GM23338 (cell line): ENCODE measurements around the gene GABRA1. TPM values are rescaled to one million over a fixed set of nuclear protein-coding genes. Genes with fewer than 3 reads are reported as not detected.

Source experiments
- ATAC-seq: fragments of 200-7000 bp; cut with Tn5 transposase; 3 replicates; pipeline ENCODE4 v1.9.1; 2020
- DNase-seq: peaks from one replicate; pipeline ENCODE4 v3.0.0-alpha.2; 2015; ENCODE audit warnings: low spot score
- H2AFZ ChIP-seq: fragments of 200-600 bp; sonication (generic); 2 replicates; pipeline ENCODE4 v1.8.0; 2016; ENCODE audit warnings: antibody characterized with exemption, mild to moderate bottlenecking, moderate library complexity
- H3F3A ChIP-seq: fragments of 200-600 bp; sonication (generic); replicated peaks from 2 replicates; pipeline ENCODE4 v1.8.0; 2017; ENCODE audit warnings: antibody characterized with exemption, mixed run types, low read depth
- H3K27ac ChIP-seq: fragments of 200-600 bp; sonication (generic); 2 replicates; pipeline ENCODE4 v1.6.1; 2016; ENCODE audit warnings: low read depth
- H3K27me3 ChIP-seq: fragments of 200-600 bp; sonication (generic); 2 replicates; pipeline ENCODE4 v1.8.0; 2016; ENCODE audit warnings: mild to moderate bottlenecking, mixed run types, moderate library complexity; ENCODE audit not compliant: insufficient read depth
- H3K36me3 ChIP-seq: fragments of 200-600 bp; sonication (generic); 2 replicates; pipeline ENCODE4 v1.8.0; 2016; ENCODE audit warnings: mild to moderate bottlenecking; ENCODE audit not compliant: insufficient read depth
- H3K4me1 ChIP-seq: fragments of 200-600 bp; sonication (generic); 2 replicates; pipeline ENCODE4 v1.8.0; 2016; ENCODE audit warnings: mild to moderate bottlenecking, moderate library complexity; ENCODE audit not compliant: insufficient read depth
- H3K4me2 ChIP-seq: fragments of 200-600 bp; sonication (generic); 2 replicates; pipeline ENCODE4 v1.7.1; 2017; ENCODE audit warnings: mixed run types
- H3K4me3 ChIP-seq: fragments of 200-600 bp; sonication (generic); 2 replicates; pipeline ENCODE4 v1.6.1; 2016; ENCODE audit warnings: mixed run types
- H3K79me2 ChIP-seq: fragments of 200-600 bp; sonication (generic); replicated peaks from 2 replicates; pipeline ENCODE4 v1.8.0; 2017; ENCODE audit warnings: mild to moderate bottlenecking; ENCODE audit not compliant: insufficient read depth
- H3K9me2 ChIP-seq: fragments of 200-600 bp; sonication (generic); 2 replicates; pipeline ENCODE4 v1.8.0; 2017; ENCODE audit not compliant: insufficient read depth
- H4K20me1 ChIP-seq: fragments of 200-600 bp; sonication (generic); replicated peaks from 2 replicates; pipeline ENCODE4 v1.8.0; 2017; ENCODE audit warnings: mild to moderate bottlenecking; ENCODE audit not compliant: insufficient read depth
- H3K27ac Mint-ChIP-seq: 2 replicates; pipeline ENCODE4 v1.8.0; 2020; ENCODE audit warnings: inconsistent platforms, mild to moderate bottlenecking, moderate library complexity, mixed read lengths
- H3K27me3 Mint-ChIP-seq: 3 replicates; pipeline ENCODE4 v1.8.0; 2022; ENCODE audit warnings: low read depth, mild to moderate bottlenecking, moderate library complexity, mixed read lengths, inconsistent platforms; ENCODE audit not compliant: insufficient read depth, poor library complexity
- H3K36me3 Mint-ChIP-seq: 3 replicates; pipeline ENCODE4 v1.8.0; 2021; ENCODE audit warnings: low read depth, mild to moderate bottlenecking, inconsistent platforms, moderate library complexity, mixed read lengths
- H3K4me1 Mint-ChIP-seq: 3 replicates; pipeline ENCODE4 v1.8.0; 2020; ENCODE audit warnings: mild to moderate bottlenecking, inconsistent platforms, mixed read lengths
- H3K4me3 Mint-ChIP-seq: 3 replicates; pipeline ENCODE4 v1.8.0; 2021; ENCODE audit warnings: moderate library complexity, mild to moderate bottlenecking, inconsistent platforms, mixed read lengths
- H3K9me3 Mint-ChIP-seq: 3 replicates; pipeline ENCODE4 v1.8.0; 2020; ENCODE audit warnings: moderate library complexity, mild to moderate bottlenecking, inconsistent platforms, mixed read lengths
- CREB1 ChIP-seq: fragments of 250-450 bp; sonication (Bioruptor Pico); IDR thresholded peaks from 2 replicates; pipeline ENCODE4 v1.5.0; 2020; ENCODE audit warnings: low read depth, mild to moderate bottlenecking, moderate library complexity
- EZH2 ChIP-seq: fragments of 200-600 bp; sonication (generic); IDR thresholded peaks from one replicate; pipeline ENCODE4 v1.8.0; 2017; ENCODE audit warnings: antibody characterized with exemption, mild to moderate bottlenecking, low read depth; ENCODE audit not compliant: unreplicated experiment
- EZH2phosphoT487 ChIP-seq: fragments of 200-600 bp; sonication (generic); IDR thresholded peaks from one replicate; pipeline ENCODE4 v1.8.1; 2018; ENCODE audit warnings: antibody characterized with exemption; ENCODE audit not compliant: unreplicated experiment
- JUNB ChIP-seq: IDR thresholded peaks from one replicate; pipeline ENCODE4 v1.6.1; 2016; ENCODE audit warnings: antibody characterized with exemption; ENCODE audit not compliant: unreplicated experiment
- NANOG ChIP-seq: IDR thresholded peaks from 2 replicates; pipeline ENCODE4 v1.6.1; 2016; ENCODE audit warnings: antibody characterized with exemption, borderline replicate concordance
- POLR2AphosphoS5 ChIP-seq: IDR thresholded peaks from 2 replicates; pipeline ENCODE4 v1.6.1; 2016; ENCODE audit warnings: antibody characterized with exemption, low read depth
- STAT1 ChIP-seq: IDR thresholded peaks from one replicate; pipeline ENCODE4 v1.6.1; 2016; ENCODE audit warnings: antibody characterized with exemption; ENCODE audit not compliant: unreplicated experiment
- ZNF114 ChIP-seq: fragments of 250-450 bp; sonication (Bioruptor Pico); IDR thresholded peaks from 2 replicates; pipeline ENCODE4 v1.5.0; 2020; ENCODE audit warnings: mild to moderate bottlenecking, moderate library complexity
- ZNF331 ChIP-seq: fragments of 250-450 bp; sonication (Bioruptor Pico); IDR thresholded peaks from 2 replicates; pipeline ENCODE4 v1.5.0; 2020; ENCODE audit warnings: low read depth, mild to moderate bottlenecking, moderate library complexity
- polyA plus RNA-seq: library from polyadenylated mRNA; unstranded; fragments of >200 nt; fragmentation: Nextera tagmentation; extraction: Ambion mirVana; gene quantifications from 2 replicates; pipeline ENCODE4 v1.2.1, GENCODE V29; 2016
- total RNA-seq: library from RNA; depleted of rRNA; stranded (reverse); fragments of >200 nt; shearing (Covaris generic); gene quantifications from 2 replicates; pipeline ENCODE4 v1.2.3, GENCODE V29; 2014
- TF ChIP-seq, protein P1 (sequence below): fragments of 250-450 bp; sonication (Bioruptor Pico); IDR thresholded peaks from 2 replicates; pipeline ENCODE4 v1.5.0; 2020; ENCODE audit warnings: mild to moderate bottlenecking, moderate library complexity
- TF ChIP-seq, protein P2 (sequence below): IDR thresholded peaks from 2 replicates; pipeline ENCODE4 v1.6.1; 2016; ENCODE audit warnings: antibody characterized with exemption
- TF ChIP-seq, protein P3 (sequence below), 2 experiments: fragments of 200-600 bp in 1 of 2; sonication (generic) in 1 of 2; conservative IDR thresholded peaks; 2 replicates each; pipeline versions ENCODE4 v1.5.1 to v1.6.1; 2016 to 2017; ENCODE audit warnings: antibody characterized with exemption in 2 of 2, low read depth in 2 of 2, mild to moderate bottlenecking in 2 of 2, moderate library complexity in 1 of 2
- TF ChIP-seq, protein P4 (sequence below): IDR thresholded peaks from one replicate; pipeline ENCODE4 v1.6.1; 2018; ENCODE audit warnings: antibody characterized with exemption; ENCODE audit not compliant: unreplicated experiment

GABRA1 gene
- total and polyA plus RNA-seq, 2 experiments from 2014 or later = 0.52 TPM

DNA sequence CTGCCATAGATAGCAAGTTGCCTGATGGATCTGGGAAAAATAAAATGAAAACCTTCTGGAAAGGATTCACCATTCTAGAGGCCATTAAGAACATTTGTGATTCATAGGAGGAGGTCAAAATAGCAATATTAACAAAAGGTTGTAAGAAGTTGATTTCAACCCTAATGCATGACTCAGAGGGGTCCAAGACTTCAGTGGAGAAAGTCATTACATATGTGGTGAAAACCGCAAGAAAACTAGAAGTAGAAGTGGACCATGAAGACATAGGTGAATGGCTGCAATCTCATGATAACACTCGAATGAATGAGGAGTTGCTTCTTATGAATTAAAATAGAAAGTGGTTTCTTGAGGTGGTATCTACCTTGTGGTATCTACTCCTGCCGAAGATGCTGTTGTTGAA, 86.6 kb downstream of the GABRA1 start:
- H3K9me2 ChIP-seq = no peaks in the 10 kb centered on the region
- no peaks in the 10 kb centered on the region for H3K36me3 ChIP-seq
- H3F3A ChIP-seq = no peaks in the 10 kb centered on the region
- H3K27me3 ChIP-seq = no peaks in the 10 kb centered on the region
- DNase-seq = no peak
- no peak overlapping the region for H3K4me3 ChIP-seq
- no peak overlapping the region for H3K4me3 Mint-ChIP-seq
- TF ChIP-seq NANOG (no peak), EZH2phosphoT487 (no peak), ZNF331 (CRISPR knock-in tag) (no peak), CREB1 (no peak), STAT1 (no peak), POLR2AphosphoS5 (no peak), EZH2 (no peak), ZNF114 (CRISPR knock-in tag) (no peak), JUNB (no peak)
- TF ChIP-seq, protein P1, sequence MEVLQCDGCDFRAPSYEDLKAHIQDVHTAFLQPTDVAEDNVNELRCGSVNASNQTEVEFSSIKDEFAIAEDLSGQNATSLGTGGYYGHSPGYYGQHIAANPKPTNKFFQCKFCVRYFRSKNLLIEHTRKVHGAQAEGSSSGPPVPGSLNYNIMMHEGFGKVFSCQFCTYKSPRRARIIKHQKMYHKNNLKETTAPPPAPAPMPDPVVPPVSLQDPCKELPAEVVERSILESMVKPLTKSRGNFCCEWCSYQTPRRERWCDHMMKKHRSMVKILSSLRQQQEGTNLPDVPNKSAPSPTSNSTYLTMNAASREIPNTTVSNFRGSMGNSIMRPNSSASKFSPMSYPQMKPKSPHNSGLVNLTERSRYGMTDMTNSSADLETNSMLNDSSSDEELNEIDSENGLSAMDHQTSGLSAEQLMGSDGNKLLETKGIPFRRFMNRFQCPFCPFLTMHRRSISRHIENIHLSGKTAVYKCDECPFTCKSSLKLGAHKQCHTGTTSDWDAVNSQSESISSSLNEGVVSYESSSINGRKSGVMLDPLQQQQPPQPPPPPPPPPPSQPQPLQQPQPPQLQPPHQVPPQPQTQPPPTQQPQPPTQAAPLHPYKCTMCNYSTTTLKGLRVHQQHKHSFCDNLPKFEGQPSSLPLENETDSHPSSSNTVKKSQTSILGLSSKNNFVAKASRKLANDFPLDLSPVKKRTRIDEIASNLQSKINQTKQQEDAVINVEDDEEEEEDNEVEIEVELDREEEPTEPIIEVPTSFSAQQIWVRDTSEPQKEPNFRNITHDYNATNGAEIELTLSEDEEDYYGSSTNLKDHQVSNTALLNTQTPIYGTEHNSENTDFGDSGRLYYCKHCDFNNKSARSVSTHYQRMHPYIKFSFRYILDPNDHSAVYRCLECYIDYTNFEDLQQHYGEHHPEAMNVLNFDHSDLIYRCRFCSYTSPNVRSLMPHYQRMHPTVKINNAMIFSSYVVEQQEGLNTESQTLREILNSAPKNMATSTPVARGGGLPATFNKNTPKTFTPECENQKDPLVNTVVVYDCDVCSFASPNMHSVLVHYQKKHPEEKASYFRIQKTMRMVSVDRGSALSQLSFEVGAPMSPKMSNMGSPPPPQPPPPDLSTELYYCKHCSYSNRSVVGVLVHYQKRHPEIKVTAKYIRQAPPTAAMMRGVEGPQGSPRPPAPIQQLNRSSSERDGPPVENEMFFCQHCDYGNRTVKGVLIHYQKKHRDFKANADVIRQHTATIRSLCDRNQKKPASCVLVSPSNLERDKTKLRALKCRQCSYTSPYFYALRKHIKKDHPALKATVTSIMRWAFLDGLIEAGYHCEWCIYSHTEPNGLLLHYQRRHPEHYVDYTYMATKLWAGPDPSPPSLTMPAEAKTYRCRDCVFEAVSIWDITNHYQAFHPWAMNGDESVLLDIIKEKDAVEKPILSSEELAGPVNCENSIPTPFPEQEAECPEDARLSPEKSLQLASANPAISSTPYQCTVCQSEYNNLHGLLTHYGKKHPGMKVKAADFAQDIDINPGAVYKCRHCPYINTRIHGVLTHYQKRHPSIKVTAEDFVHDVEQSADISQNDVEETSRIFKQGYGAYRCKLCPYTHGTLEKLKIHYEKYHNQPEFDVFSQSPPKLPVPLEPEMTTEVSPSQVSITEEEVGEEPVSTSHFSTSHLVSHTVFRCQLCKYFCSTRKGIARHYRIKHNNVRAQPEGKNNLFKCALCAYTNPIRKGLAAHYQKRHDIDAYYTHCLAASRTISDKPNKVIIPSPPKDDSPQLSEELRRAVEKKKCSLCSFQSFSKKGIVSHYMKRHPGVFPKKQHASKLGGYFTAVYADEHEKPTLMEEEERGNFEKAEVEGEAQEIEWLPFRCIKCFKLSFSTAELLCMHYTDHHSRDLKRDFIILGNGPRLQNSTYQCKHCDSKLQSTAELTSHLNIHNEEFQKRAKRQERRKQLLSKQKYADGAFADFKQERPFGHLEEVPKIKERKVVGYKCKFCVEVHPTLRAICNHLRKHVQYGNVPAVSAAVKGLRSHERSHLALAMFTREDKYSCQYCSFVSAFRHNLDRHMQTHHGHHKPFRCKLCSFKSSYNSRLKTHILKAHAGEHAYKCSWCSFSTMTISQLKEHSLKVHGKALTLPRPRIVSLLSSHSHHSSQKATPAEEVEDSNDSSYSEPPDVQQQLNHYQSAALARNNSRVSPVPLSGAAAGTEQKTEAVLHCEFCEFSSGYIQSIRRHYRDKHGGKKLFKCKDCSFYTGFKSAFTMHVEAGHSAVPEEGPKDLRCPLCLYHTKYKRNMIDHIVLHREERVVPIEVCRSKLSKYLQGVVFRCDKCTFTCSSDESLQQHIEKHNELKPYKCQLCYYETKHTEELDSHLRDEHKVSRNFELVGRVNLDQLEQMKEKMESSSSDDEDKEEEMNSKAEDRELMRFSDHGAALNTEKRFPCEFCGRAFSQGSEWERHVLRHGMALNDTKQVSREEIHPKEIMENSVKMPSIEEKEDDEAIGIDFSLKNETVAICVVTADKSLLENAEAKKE (CRISPR knock-in tag) = no peak
- TF ChIP-seq, protein P2, sequence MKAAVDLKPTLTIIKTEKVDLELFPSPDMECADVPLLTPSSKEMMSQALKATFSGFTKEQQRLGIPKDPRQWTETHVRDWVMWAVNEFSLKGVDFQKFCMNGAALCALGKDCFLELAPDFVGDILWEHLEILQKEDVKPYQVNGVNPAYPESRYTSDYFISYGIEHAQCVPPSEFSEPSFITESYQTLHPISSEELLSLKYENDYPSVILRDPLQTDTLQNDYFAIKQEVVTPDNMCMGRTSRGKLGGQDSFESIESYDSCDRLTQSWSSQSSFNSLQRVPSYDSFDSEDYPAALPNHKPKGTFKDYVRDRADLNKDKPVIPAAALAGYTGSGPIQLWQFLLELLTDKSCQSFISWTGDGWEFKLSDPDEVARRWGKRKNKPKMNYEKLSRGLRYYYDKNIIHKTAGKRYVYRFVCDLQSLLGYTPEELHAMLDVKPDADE = no peak
- TF ChIP-seq, protein P3, sequence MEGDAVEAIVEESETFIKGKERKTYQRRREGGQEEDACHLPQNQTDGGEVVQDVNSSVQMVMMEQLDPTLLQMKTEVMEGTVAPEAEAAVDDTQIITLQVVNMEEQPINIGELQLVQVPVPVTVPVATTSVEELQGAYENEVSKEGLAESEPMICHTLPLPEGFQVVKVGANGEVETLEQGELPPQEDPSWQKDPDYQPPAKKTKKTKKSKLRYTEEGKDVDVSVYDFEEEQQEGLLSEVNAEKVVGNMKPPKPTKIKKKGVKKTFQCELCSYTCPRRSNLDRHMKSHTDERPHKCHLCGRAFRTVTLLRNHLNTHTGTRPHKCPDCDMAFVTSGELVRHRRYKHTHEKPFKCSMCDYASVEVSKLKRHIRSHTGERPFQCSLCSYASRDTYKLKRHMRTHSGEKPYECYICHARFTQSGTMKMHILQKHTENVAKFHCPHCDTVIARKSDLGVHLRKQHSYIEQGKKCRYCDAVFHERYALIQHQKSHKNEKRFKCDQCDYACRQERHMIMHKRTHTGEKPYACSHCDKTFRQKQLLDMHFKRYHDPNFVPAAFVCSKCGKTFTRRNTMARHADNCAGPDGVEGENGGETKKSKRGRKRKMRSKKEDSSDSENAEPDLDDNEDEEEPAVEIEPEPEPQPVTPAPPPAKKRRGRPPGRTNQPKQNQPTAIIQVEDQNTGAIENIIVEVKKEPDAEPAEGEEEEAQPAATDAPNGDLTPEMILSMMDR (conservative IDR thresholded peaks at IDR 0.05; ENCODE audit: low read depth in 2 of 2) = no peak
- TF ChIP-seq, protein P4, sequence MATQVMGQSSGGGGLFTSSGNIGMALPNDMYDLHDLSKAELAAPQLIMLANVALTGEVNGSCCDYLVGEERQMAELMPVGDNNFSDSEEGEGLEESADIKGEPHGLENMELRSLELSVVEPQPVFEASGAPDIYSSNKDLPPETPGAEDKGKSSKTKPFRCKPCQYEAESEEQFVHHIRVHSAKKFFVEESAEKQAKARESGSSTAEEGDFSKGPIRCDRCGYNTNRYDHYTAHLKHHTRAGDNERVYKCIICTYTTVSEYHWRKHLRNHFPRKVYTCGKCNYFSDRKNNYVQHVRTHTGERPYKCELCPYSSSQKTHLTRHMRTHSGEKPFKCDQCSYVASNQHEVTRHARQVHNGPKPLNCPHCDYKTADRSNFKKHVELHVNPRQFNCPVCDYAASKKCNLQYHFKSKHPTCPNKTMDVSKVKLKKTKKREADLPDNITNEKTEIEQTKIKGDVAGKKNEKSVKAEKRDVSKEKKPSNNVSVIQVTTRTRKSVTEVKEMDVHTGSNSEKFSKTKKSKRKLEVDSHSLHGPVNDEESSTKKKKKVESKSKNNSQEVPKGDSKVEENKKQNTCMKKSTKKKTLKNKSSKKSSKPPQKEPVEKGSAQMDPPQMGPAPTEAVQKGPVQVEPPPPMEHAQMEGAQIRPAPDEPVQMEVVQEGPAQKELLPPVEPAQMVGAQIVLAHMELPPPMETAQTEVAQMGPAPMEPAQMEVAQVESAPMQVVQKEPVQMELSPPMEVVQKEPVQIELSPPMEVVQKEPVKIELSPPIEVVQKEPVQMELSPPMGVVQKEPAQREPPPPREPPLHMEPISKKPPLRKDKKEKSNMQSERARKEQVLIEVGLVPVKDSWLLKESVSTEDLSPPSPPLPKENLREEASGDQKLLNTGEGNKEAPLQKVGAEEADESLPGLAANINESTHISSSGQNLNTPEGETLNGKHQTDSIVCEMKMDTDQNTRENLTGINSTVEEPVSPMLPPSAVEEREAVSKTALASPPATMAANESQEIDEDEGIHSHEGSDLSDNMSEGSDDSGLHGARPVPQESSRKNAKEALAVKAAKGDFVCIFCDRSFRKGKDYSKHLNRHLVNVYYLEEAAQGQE = no peak
- no peaks in the 10 kb centered on the region for H3K4me1 Mint-ChIP-seq
- H3K4me2 ChIP-seq = no peak overlapping the region
- no peaks in the 10 kb centered on the region for H4K20me1 ChIP-seq
- H2AFZ ChIP-seq = no peak overlapping the region
- ATAC-seq = no peak
- H3K36me3 Mint-ChIP-seq = no peaks in the 10 kb centered on the region
- no peak overlapping the region for H3K27ac Mint-ChIP-seq
- no peak overlapping the region for H3K27ac ChIP-seq
- no peaks in the 10 kb centered on the region for H3K9me3 Mint-ChIP-seq
- H3K27me3 Mint-ChIP-seq = no peaks in the 10 kb centered on the region
- no peaks in the 10 kb centered on the region for H3K79me2 ChIP-seq
- H3K4me1 ChIP-seq = no peaks in the 10 kb centered on the region
